SK-N-SH (cell line): ENCODE results near the gene UBE2I. TPM values are rescaled to one million over a fixed set of nuclear protein-coding genes. Genes with fewer than 3 reads are reported as not detected.

Source experiments
- CTCF ChIA-PET: fragments of 300-600, 350-600 bp; formaldehyde crosslinking; extraction: SDS; loops from one replicate; lab custom pipeline; 2021; lab: Yijun Ruan, JAX
- POLR2A ChIA-PET: fragments of 350-600 bp; sonication (Branson Sonifier 250); formaldehyde crosslinking; extraction: SDS; loops from one replicate; lab custom pipeline; 2020; ENCODE audit warnings: antibody characterized with exemption, inconsistent platforms; lab: Yijun Ruan, JAX
- DNase-seq: peaks from one replicate; pipeline ENCODE4 v3.0.0; 2012
- H2AFZ ChIP-seq: fragments of 200-600 bp; sonication (generic); 2 replicates; pipeline ENCODE4 v1.8.1; 2016; ENCODE audit warnings: antibody characterized with exemption, mild to moderate bottlenecking, low read depth
- H3F3A ChIP-seq: fragments of 200-600 bp; sonication (generic); replicated peaks from 2 replicates; pipeline ENCODE3; 2016; ENCODE audit warnings: antibody characterized with exemption, mild to moderate bottlenecking; ENCODE audit not compliant: insufficient read depth
- H3K27ac ChIP-seq, 2 experiments: fragments of 200-500 bp in 1 of 2; fragments of 200-600 bp in 1 of 2; sonication (Bioruptor generic) in 1 of 2; sonication (generic), shearing (Covaris generic) in 1 of 2; 2 replicates each; pipeline versions ENCODE4 v1.5.1 to v1.6.1; 2014 to 2016; ENCODE audit warnings: low read depth in 2 of 2, inconsistent platforms in 1 of 2, low read length in 1 of 2, mild to moderate bottlenecking in 1 of 2, mixed read lengths in 1 of 2
- H3K27me3 ChIP-seq: fragments of 200-600 bp; sonication (generic), shearing (Covaris generic); 2 replicates; pipeline ENCODE4 v1.6.1; 2016; ENCODE audit warnings: mixed run types; ENCODE audit not compliant: insufficient read depth
- H3K36me3 ChIP-seq, 2 experiments: fragments of 200-500 bp in 1 of 2; fragments of 200-600 bp in 1 of 2; sonication (Bioruptor generic) in 1 of 2; sonication (generic) in 1 of 2; replicated peaks in 1 of 2; 2 replicates each; pipeline versions ENCODE3 to v1.5.1; 2014 to 2016; ENCODE audit warnings: low read length in 1 of 2, mild to moderate bottlenecking in 1 of 2; ENCODE audit not compliant: insufficient read depth in 2 of 2, control insufficient read depth in 1 of 2
- H3K4me1 ChIP-seq, 2 experiments: fragments of 200-500 bp in 1 of 2; fragments of 200-600 bp in 1 of 2; sonication (Bioruptor generic) in 1 of 2; sonication (generic), shearing (Covaris generic) in 1 of 2; 2 replicates each; pipeline versions ENCODE4 v1.5.1 to v1.6.1; 2014 to 2016; ENCODE audit warnings: low read depth in 1 of 2, low read length in 1 of 2, mixed run types in 1 of 2; ENCODE audit not compliant: insufficient read depth in 2 of 2, control insufficient read depth in 1 of 2
- H3K4me2 ChIP-seq: fragments of 200-600 bp; sonication (generic), shearing (Covaris generic); 2 replicates; pipeline ENCODE4 v1.6.1; 2017; ENCODE audit warnings: mixed run types
- H3K4me3 ChIP-seq, 2 experiments: fragments of 200-500 bp in 1 of 2; fragments of 200-600 bp in 1 of 2; sonication (Bioruptor generic) in 1 of 2; sonication (generic), shearing (Covaris generic) in 1 of 2; 2 replicates each; pipeline versions ENCODE4 v1.5.1 to v1.8.1; 2014 to 2016; ENCODE audit warnings: low read depth in 2 of 2, inconsistent platforms in 1 of 2, low read length in 1 of 2, mild to moderate bottlenecking in 1 of 2, mixed read lengths in 1 of 2, moderate library complexity in 1 of 2
- H3K79me2 ChIP-seq: fragments of 200-600 bp; sonication (generic); 2 replicates; pipeline ENCODE4 v1.8.1; 2017; ENCODE audit warnings: mild to moderate bottlenecking; ENCODE audit not compliant: insufficient read depth
- H3K9ac ChIP-seq: fragments of 200-600 bp; sonication (generic); 2 replicates; pipeline ENCODE4 v1.6.1; 2017; ENCODE audit warnings: mixed run types
- H3K9me2 ChIP-seq: fragments of 200-600 bp; sonication (generic); 2 replicates; pipeline ENCODE4 v1.6.1; 2017; ENCODE audit warnings: mixed run types
- H3K9me3 ChIP-seq: fragments of 200-600 bp; sonication (generic); 2 replicates; pipeline ENCODE4 v1.6.1; 2017; ENCODE audit warnings: mixed run types, mild to moderate bottlenecking, moderate library complexity
- H4K20me1 ChIP-seq: fragments of 200-600 bp; sonication (generic); 2 replicates; pipeline ENCODE4 v1.6.1; 2017; ENCODE audit warnings: mild to moderate bottlenecking, mixed run types; ENCODE audit not compliant: insufficient read depth
- CTCF ChIP-seq: fragments of 200-600 bp; sonication (generic); IDR thresholded peaks from 2 replicates; pipeline ENCODE4 v1.6.1; 2017; ENCODE audit warnings: antibody characterized with exemption, mild to moderate bottlenecking, moderate library complexity
- EZH2phosphoT487 ChIP-seq: fragments of 200-600 bp; sonication (generic); IDR thresholded peaks from 2 replicates; pipeline ENCODE4 v1.6.1; 2017; ENCODE audit warnings: low read depth, mixed run types, mild to moderate bottlenecking, antibody characterized with exemption, moderate library complexity, borderline replicate concordance
- GABPA ChIP-seq: IDR thresholded peaks from 2 replicates; pipeline ENCODE4 v1.4.0; 2012; ENCODE audit warnings: low read depth, mild to moderate bottlenecking
- IRF3 ChIP-seq: fragments of 150-350 bp; IDR thresholded peaks from 2 replicates; pipeline ENCODE4 v1.6.1; 2016; ENCODE audit warnings: mild to moderate bottlenecking, low read depth, low read length
- JUND ChIP-seq: IDR thresholded peaks from 2 replicates; pipeline ENCODE4 v1.4.0; 2012
- MAX ChIP-seq: IDR thresholded peaks from 2 replicates; pipeline ENCODE4 v1.4.0; 2012; ENCODE audit warnings: low read depth
- MXI1 ChIP-seq: IDR thresholded peaks from 2 replicates; pipeline ENCODE4 v1.6.1; 2012; ENCODE audit warnings: mild to moderate bottlenecking, low read depth, low read length, improper control_type of control experiment
- NFIC ChIP-seq: IDR thresholded peaks from 2 replicates; pipeline ENCODE4 v1.4.0; 2012; ENCODE audit warnings: borderline replicate concordance
- NRF1 ChIP-seq: IDR thresholded peaks from 2 replicates; pipeline ENCODE4 v1.6.1; 2012; ENCODE audit warnings: low read depth, mild to moderate bottlenecking, low read length
- PBX3 ChIP-seq: IDR thresholded peaks from 2 replicates; pipeline ENCODE4; 2012
- POLR2AphosphoS5 ChIP-seq: IDR thresholded peaks from 2 replicates; pipeline ENCODE4 v1.6.1; 2012; ENCODE audit warnings: low read depth, low read length
- RAD21 ChIP-seq: IDR thresholded peaks from 2 replicates; pipeline ENCODE4 v1.6.1; 2012; ENCODE audit warnings: mild to moderate bottlenecking, low read length
- RXRA ChIP-seq: IDR thresholded peaks from 2 replicates; pipeline ENCODE4 v1.4.0; 2012; ENCODE audit warnings: low read depth, mild to moderate bottlenecking, borderline replicate concordance
- SIN3A ChIP-seq: IDR thresholded peaks from 2 replicates; pipeline ENCODE4 v1.6.1; 2012; ENCODE audit warnings: low read depth, mild to moderate bottlenecking, low read length, moderate library complexity, borderline replicate concordance
- SMC3 ChIP-seq: IDR thresholded peaks from 2 replicates; pipeline ENCODE4 v1.6.1; 2012; ENCODE audit warnings: low read depth, low read length, improper control_type of control experiment
- TAF1 ChIP-seq: IDR thresholded peaks from 2 replicates; pipeline ENCODE4 v1.6.1; 2012; ENCODE audit warnings: low read depth, mild to moderate bottlenecking, low read length, moderate library complexity, borderline replicate concordance
- TEAD4 ChIP-seq: IDR thresholded peaks from 2 replicates; pipeline ENCODE4 v1.4.0; 2012; ENCODE audit warnings: mild to moderate bottlenecking, borderline replicate concordance; ENCODE audit not compliant: insufficient read depth
- USF2 ChIP-seq: fragments of 150-350 bp; IDR thresholded peaks from 2 replicates; pipeline ENCODE4 v1.6.1; 2017; ENCODE audit warnings: antibody characterized with exemption, low read length, low read depth, borderline replicate concordance
- ZBTB33 ChIP-seq: IDR thresholded peaks from 2 replicates; pipeline ENCODE4 v1.4.0; 2012; ENCODE audit warnings: low read depth, borderline replicate concordance
- WGBS: methylation state at CpG from one replicate; pipeline ENCODE4 v1.1.6; 2017; ENCODE audit warnings: low lambda C conversion rate; 5-methylcytosine and 5-hydroxymethylcytosine counted together
- polyA plus RNA-seq, 3 experiments: library from polyadenylated mRNA; depleted of rRNA; stranded (reverse); fragments of >200 nt; gene quantifications; 2 replicates each; pipeline ENCODE4 v1.2.3, GENCODE V29; 2012

UBE2I gene
- polyA plus RNA-seq, 1 of the 3 experiments (the other 2 are of a cell fraction): 107 TPM

GRCh38 chr16:1290860-1291575 is 18.4 kb upstream of the UBE2I start:
- Histone ChIP-seq H3K4me2 (no peak overlapping the region), H3K4me3 (no peak overlapping the region), H3K9me3 (no peaks in the 10 kb centered on the region), H4K20me1 (no peaks in the 10 kb centered on the region), H2AFZ (no peak overlapping the region), H3K9me2 (no peaks in the 10 kb centered on the region), H3K36me3 (no peaks in the 10 kb centered on the region), H3F3A (no peaks in the 10 kb centered on the region), H3K4me1 (peaks cover 0 to 8% of the 10 kb centered on the region in 2 experiments; a peak in 1 of 4 replicates), H3K27ac (no peak overlapping the region), H3K27me3 (peaks cover 59% of the 10 kb centered on the region), H3K79me2 (no peaks in the 10 kb centered on the region), H3K9ac (no peak overlapping the region)
- DNase-seq: no peak
- WGBS: 54% methylated on average over 27 of the region's 29 CpGs
- TF ChIP-seq TEAD4: no peak
- TF ChIP-seq MAX: no peak
- no peak for TF ChIP-seq SIN3A
- TF ChIP-seq GABPA: no peak
- no peak for TF ChIP-seq USF2
- no peak for TF ChIP-seq POLR2AphosphoS5
- no peak for TF ChIP-seq IRF3
- no peak for TF ChIP-seq ZBTB33
- no peak for TF ChIP-seq RAD21
- no peak for TF ChIP-seq SMC3
- CTCF ChIA-PET: interaction anchor here (0.9 to 6.5 kb wide), 3 partner anchors 10 to 46 kb away, joined by 3 to 60 read pairs (median 3); no protein-coding TSS in a partner anchor
- POLR2A ChIA-PET: no interaction called here

- no peak overlapping the region for H3K27ac ChIP-seq
- no peak overlapping the region for H3K9ac ChIP-seq
- CTCF ChIA-PET: interaction anchor here (0.9 to 6.5 kb wide), 2 partner anchors 9 to 46 kb away, joined by 3 to 60 read pairs; no protein-coding TSS in a partner anchor
- H2AFZ ChIP-seq: no peak overlapping the region
- no peaks in the 10 kb centered on the region for H3F3A ChIP-seq
- no peaks in the 10 kb centered on the region for H3K79me2 ChIP-seq
- H3K4me1 ChIP-seq: peaks cover 0 to 8% of the 10 kb centered on the region in 2 experiments; a peak in 1 of 4 replicates
- no peak for DNase-seq
- POLR2A ChIA-PET: no interaction called here
- no peaks in the 10 kb centered on the region for H3K9me3 ChIP-seq
- H3K4me3 ChIP-seq: no peak overlapping the region
- H3K27me3 ChIP-seq: peaks cover 53% of the 10 kb centered on the region
- no peaks in the 10 kb centered on the region for H3K9me2 ChIP-seq
- no peaks in the 10 kb centered on the region for H3K36me3 ChIP-seq
- WGBS: 38% methylated on average over 8 of the region's 17 CpGs
- H4K20me1 ChIP-seq: no peaks in the 10 kb centered on the region
- H3K4me2 ChIP-seq: no peak overlapping the region
- TF ChIP-seq MXI1: no peak
- TF ChIP-seq TAF1: no peak
- TF ChIP-seq PBX3: no peak
- TF ChIP-seq NRF1: no peak
- no peak for TF ChIP-seq JUND
- TF ChIP-seq NFIC: no peak
- no peak for TF ChIP-seq RXRA
- no peak for TF ChIP-seq EZH2phosphoT487
- TF ChIP-seq SMC3: no peak
- no peak for TF ChIP-seq CTCF
- no peak for TF ChIP-seq RAD21
Measured at GRCh38 chr16:1291576-1291974, 17.9 kb upstream of the UBE2I start.
